GM12801 (cell line): ENCODE data around the gene MARVELD1.

Experiments
- CTCF ChIP-seq: IDR thresholded peaks from one replicate; pipeline ENCODE4 v1.5.1; 2011; ENCODE audit warnings: control low read depth; ENCODE audit not compliant: insufficient read length; ENCODE audit errors: extremely low read depth

The MARVELD1 gene

GRCh38 chr10:97766996-97767924 lies 53.7 kb downstream of the MARVELD1 start:
- TF ChIP-seq CTCF: no peak
